ENCODE data around the gene ACSM3. TPM values are rescaled to one million over a fixed set of nuclear protein-coding genes. Genes with fewer than 3 reads are reported as not detected.

Gene ACSM3
- polyA plus RNA-seq, 2 of the 4 experiments (the other 2 are of a cell fraction) = 2.9 to 15.7 TPM

DNA sequence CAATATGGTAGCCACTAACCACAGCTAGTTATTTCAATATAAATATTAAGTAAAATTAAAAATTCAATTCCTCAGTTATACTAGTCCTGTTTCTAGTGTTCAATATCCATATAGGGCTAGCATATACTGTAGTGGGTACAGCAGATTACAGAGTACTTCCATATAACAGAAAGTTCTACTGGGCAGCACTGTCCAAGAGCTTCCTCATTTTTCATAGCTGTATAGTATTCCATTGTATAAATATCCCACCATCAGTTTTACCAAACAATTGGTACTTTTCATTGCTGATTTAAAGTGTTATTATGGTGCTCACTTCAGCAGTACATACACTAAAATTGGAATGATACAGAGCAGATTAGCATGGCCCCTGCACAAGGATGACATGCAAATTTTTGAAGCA, 20.4 kb downstream of the ACSM3 start:
- TF ChIP-seq RARB (CRISPR knock-in tag; IDR thresholded peaks at IDR 0.05) (no peak), RFX5 (IDR thresholded peaks at IDR 0.05) (no peak), CBX8 (IDR thresholded peaks at IDR 0.05) (no peak), NPAS2 (CRISPR knock-in tag; IDR thresholded peaks at IDR 0.05; ENCODE audit: borderline replicate concordance) (no peak), PHF8 (IDR thresholded peaks at IDR 0.05; ENCODE audit: borderline replicate concordance, low read depth) (no peak), ESRRA (IDR thresholded peaks at IDR 0.05; ENCODE audit: borderline replicate concordance, low read length) (no peak), POLR2A (IDR thresholded peaks at IDR 0.05; ENCODE audit: low read length) (no peak), CHD4 (IDR thresholded peaks at IDR 0.05; ENCODE audit: borderline replicate concordance) (no peak), KDM5A (IDR thresholded peaks at IDR 0.05) (no peak), HOXB5 (CRISPR knock-in tag; IDR thresholded peaks at IDR 0.05) (no peak), ZC3H11A (IDR thresholded peaks at IDR 0.05) (no peak), KDM1A (IDR thresholded peaks at IDR 0.05; ENCODE audit: low read depth) (no peak)
- TF ChIP-seq, protein P1, sequence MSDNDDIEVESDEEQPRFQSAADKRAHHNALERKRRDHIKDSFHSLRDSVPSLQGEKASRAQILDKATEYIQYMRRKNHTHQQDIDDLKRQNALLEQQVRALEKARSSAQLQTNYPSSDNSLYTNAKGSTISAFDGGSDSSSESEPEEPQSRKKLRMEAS (IDR thresholded peaks at IDR 0.05) = no peak
- TF ChIP-seq, protein P2, sequence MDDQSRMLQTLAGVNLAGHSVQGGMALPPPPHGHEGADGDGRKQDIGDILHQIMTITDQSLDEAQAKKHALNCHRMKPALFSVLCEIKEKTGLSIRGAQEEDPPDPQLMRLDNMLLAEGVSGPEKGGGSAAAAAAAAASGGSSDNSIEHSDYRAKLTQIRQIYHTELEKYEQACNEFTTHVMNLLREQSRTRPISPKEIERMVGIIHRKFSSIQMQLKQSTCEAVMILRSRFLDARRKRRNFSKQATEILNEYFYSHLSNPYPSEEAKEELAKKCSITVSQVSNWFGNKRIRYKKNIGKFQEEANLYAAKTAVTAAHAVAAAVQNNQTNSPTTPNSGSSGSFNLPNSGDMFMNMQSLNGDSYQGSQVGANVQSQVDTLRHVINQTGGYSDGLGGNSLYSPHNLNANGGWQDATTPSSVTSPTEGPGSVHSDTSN (IDR thresholded peaks at IDR 0.05) = no peak
- ChIA-PET POLR2A (no interaction called here), CTCF (interaction anchor here (1.3 kb wide), 1 partner anchor 22 kb away, joined by 3 read pairs; the partner anchor contains the start of genes ERI2 and REXO5)
- Histone ChIP-seq H3K4me1 (no peaks in the 10 kb centered on the region), H3K4me2 (no peak overlapping the region), H3K9me3 (no peaks in the 10 kb centered on the region), H3K4me3 (no peak overlapping the region), H3K27ac (no peak overlapping the region)
- FAIRE-seq (no peak), DNase-seq (ENCODE audit: low read depth in 1 of 2, low spot score in 1 of 2) (no peak), ATAC-seq (no peak)

DNA sequence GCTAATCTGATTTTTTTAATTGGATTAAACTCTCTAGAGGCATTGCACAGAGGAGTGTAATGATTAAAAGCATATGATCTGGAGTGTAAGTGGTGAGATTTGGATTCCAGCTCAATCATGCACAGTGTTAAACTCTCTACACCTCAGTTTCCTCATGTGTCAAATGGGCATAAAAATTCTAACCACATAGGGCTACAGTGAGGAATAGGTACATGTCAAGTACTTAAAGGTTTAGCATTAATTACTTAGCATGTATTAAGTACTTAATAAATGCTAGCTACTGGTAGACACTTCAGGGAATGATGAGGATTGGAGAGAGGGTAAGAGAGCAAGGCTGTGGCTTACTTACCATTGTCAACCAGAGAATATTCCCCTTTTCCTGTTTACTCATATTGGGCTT, 25.3 kb downstream of the ACSM3 start:
- Histone ChIP-seq H3K4me3 (no peak overlapping the region), H3K4me1 (no peaks in the 10 kb centered on the region), H3K9me3 (no peaks in the 10 kb centered on the region), H3K4me2 (no peak overlapping the region), H3K27ac (no peak overlapping the region)
- ATAC-seq (no peak), DNase-seq (ENCODE audit: low read depth in 1 of 2, low spot score in 1 of 2) (no peak), FAIRE-seq (no peak)
- TF ChIP-seq MAFK (IDR thresholded peaks at IDR 0.05; ENCODE audit: partially characterized antibody) (no peak), FOXS1 (CRISPR knock-in tag; IDR thresholded peaks at IDR 0.05) (no peak), POLR2AphosphoS2 (conservative IDR thresholded peaks at IDR 0.05; ENCODE audit: low read length) (no peak), HOXB13 (CRISPR knock-in tag; IDR thresholded peaks at IDR 0.05; ENCODE audit: low read depth) (no peak), ZSCAN20 (CRISPR knock-in tag; IDR thresholded peaks at IDR 0.05) (no peak), TFCP2L1 (CRISPR knock-in tag; IDR thresholded peaks at IDR 0.05) (no peak), KDM5A (IDR thresholded peaks at IDR 0.05) (no peak), NPAS2 (CRISPR knock-in tag; IDR thresholded peaks at IDR 0.05; ENCODE audit: borderline replicate concordance) (no peak), CHD2 (IDR thresholded peaks at IDR 0.05; ENCODE audit: low read length, partially characterized antibody) (no peak), RCOR1 (IDR thresholded peaks at IDR 0.05; ENCODE audit: low read depth, low read length) (no peak), ESRRA (IDR thresholded peaks at IDR 0.05; ENCODE audit: borderline replicate concordance, low read length) (no peak), CEBPB (IDR thresholded peaks at IDR 0.05) (no peak)
- TF ChIP-seq, protein P3, sequence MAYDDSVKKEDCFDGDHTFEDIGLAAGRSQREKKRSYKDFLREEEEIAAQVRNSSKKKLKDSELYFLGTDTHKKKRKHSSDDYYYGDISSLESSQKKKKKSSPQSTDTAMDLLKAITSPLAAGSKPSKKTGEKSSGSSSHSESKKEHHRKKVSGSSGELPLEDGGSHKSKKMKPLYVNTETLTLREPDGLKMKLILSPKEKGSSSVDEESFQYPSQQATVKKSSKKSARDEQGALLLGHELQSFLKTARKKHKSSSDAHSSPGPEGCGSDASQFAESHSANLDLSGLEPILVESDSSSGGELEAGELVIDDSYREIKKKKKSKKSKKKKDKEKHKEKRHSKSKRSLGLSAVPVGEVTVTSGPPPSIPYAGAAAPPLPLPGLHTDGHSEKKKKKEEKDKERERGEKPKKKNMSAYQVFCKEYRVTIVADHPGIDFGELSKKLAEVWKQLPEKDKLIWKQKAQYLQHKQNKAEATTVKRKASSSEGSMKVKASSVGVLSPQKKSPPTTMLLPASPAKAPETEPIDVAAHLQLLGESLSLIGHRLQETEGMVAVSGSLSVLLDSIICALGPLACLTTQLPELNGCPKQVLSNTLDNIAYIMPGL (CRISPR knock-in tag; IDR thresholded peaks at IDR 0.05; ENCODE audit: borderline replicate concordance) = no peak
- TF ChIP-seq, protein P4, sequence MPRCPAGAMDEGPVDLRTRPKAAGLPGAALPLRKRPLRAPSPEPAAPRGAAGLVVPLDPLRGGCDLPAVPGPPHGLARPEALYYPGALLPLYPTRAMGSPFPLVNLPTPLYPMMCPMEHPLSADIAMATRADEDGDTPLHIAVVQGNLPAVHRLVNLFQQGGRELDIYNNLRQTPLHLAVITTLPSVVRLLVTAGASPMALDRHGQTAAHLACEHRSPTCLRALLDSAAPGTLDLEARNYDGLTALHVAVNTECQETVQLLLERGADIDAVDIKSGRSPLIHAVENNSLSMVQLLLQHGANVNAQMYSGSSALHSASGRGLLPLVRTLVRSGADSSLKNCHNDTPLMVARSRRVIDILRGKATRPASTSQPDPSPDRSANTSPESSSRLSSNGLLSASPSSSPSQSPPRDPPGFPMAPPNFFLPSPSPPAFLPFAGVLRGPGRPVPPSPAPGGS (IDR thresholded peaks at IDR 0.05) = no peak
- TF ChIP-seq, protein P2 (IDR thresholded peaks at IDR 0.05) = no peak
- ChIA-PET CTCF (interaction anchor here (0.7 to 3.3 kb wide), 4 partner anchors 10 to 384 kb away, joined by 3 to 12 read pairs (median 6); partner anchors contain the start of genes ERI2 and REXO5), POLR2A (no interaction called here)

Measured in A549 (cell line).